MCF 10A (cell line): Measurements from ENCODE around the gene DUXB. TPM values are rescaled to one million over a fixed set of nuclear protein-coding genes. Genes with fewer than 3 reads are reported as not detected.

Experiments used
- Bru-seq: library from RNA; stranded (reverse); fragments of 400-500 nt; gene quantifications from one replicate; lab custom pipeline; 2021; lab: Mats Ljungman, UMichigan
- BruChase-seq, 2 experiments: library from RNA; stranded (reverse); fragments of 400-500 nt; gene quantifications; one replicate each; lab custom pipeline; 2021; lab: Mats Ljungman, UMichigan
- BruUV-seq: library from RNA; stranded (reverse); fragments of 400-500 nt; replicated peaks from 2 replicates; lab custom pipeline; 2021; lab: Mats Ljungman, UMichigan
- CTCF ChIA-PET: fragments of 300-600 bp; sonication (Branson Sonifier 250); formaldehyde crosslinking; extraction: SDS; loops from one replicate; lab custom pipeline; 2021; ENCODE audit warnings: antibody characterized with exemption, inconsistent platforms; lab: Yijun Ruan, JAX
- POLR2A ChIA-PET: fragments of 300-600, 350-650 bp; sonication (Branson Sonifier 250); formaldehyde crosslinking; extraction: SDS; loops from one replicate; lab custom pipeline; 2020; ENCODE audit warnings: antibody characterized with exemption, inconsistent platforms; lab: Yijun Ruan, JAX
- DNase-seq: peaks from one replicate; pipeline ENCODE4 v3.0.0-alpha.2; 2018; ENCODE audit not compliant: unreplicated experiment
- H3K27ac Mint-ChIP-seq: one replicate; pipeline ENCODE4 v1.8.0; 2022; ENCODE audit warnings: mild to moderate bottlenecking, low read depth, mixed read lengths; ENCODE audit not compliant: unreplicated experiment
- H3K27me3 Mint-ChIP-seq: one replicate; pipeline ENCODE4 v1.8.0; 2022; ENCODE audit warnings: mixed read lengths; ENCODE audit not compliant: insufficient read depth, unreplicated experiment
- H3K36me3 Mint-ChIP-seq: one replicate; pipeline ENCODE4 v1.8.0; 2022; ENCODE audit warnings: mild to moderate bottlenecking, moderate library complexity, mixed read lengths; ENCODE audit not compliant: insufficient read depth, unreplicated experiment
- H3K4me1 Mint-ChIP-seq: one replicate; pipeline ENCODE4 v1.8.0; 2022; ENCODE audit warnings: mixed read lengths; ENCODE audit not compliant: insufficient read depth, unreplicated experiment
- H3K4me3 Mint-ChIP-seq: one replicate; pipeline ENCODE4 v1.8.0; 2022; ENCODE audit warnings: mild to moderate bottlenecking, moderate library complexity, mixed read lengths; ENCODE audit not compliant: unreplicated experiment
- H3K9me3 Mint-ChIP-seq: one replicate; pipeline ENCODE4 v1.8.0; 2022; ENCODE audit warnings: mixed read lengths; ENCODE audit not compliant: unreplicated experiment
- intact Hi-C: fragments of 100-400 bp; cut with micrococcal nuclease; formaldehyde crosslinking; loops from 2 replicates; pipeline ENCODE4 v1.14.1; 2022
- long read RNA-seq: library from polyadenylated mRNA; stranded (forward); transcript quantifications from one replicate; pipeline ENCODE4 v2.0.0, GENCODE V29; 2022
- total RNA-seq: library from RNA; stranded (reverse); gene quantifications from 2 replicates; pipeline ENCODE4 v1.2.3, GENCODE V29; 2022
- TF ChIP-seq, protein P1 (sequence below): fragments of 200-600 bp; IDR thresholded peaks from one replicate; pipeline ENCODE4 v1.8.0; 2022; ENCODE audit warnings: antibody characterized with exemption, mild to moderate bottlenecking; ENCODE audit not compliant: unreplicated experiment

The DUXB gene, protein sequence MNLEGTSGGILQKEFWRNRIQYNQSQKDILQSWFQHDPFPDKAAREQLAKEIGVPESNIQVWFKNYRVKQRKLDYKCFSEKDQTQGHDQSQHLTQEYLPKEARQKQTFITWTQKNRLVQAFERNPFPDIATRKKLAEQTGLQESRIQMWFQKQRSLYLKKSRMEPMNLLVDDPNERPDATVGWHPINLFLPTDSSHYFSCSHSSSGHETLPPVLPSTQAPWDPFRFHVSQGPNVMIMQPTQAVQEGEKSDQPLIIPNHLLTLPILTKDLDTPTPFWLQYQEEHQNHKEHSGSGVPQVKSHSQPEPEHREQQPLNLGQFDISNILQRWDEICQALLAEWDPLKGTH
- total RNA-seq: not detected in 2 replicates
- Bru-seq, nascent RNA: not detected
- BruChase-seq, experiment 1, labeled RNA remaining after a 6-hour chase: not detected
- not detected for BruChase-seq, experiment 2, labeled RNA remaining after a 2-hour chase
- long read RNA-seq: 0 reads

- H3K9me3 Mint-ChIP-seq: no peaks in the 10 kb centered on the region
- H3K4me1 Mint-ChIP-seq: peaks cover 5% of the 10 kb centered on the region
- no peaks in the 10 kb centered on the region for H3K27me3 Mint-ChIP-seq
- TF ChIP-seq, protein P1, sequence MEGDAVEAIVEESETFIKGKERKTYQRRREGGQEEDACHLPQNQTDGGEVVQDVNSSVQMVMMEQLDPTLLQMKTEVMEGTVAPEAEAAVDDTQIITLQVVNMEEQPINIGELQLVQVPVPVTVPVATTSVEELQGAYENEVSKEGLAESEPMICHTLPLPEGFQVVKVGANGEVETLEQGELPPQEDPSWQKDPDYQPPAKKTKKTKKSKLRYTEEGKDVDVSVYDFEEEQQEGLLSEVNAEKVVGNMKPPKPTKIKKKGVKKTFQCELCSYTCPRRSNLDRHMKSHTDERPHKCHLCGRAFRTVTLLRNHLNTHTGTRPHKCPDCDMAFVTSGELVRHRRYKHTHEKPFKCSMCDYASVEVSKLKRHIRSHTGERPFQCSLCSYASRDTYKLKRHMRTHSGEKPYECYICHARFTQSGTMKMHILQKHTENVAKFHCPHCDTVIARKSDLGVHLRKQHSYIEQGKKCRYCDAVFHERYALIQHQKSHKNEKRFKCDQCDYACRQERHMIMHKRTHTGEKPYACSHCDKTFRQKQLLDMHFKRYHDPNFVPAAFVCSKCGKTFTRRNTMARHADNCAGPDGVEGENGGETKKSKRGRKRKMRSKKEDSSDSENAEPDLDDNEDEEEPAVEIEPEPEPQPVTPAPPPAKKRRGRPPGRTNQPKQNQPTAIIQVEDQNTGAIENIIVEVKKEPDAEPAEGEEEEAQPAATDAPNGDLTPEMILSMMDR: no peak
- intact Hi-C loops: loop anchor here (10.0 kb wide), 1 partner anchor 53 kb away; no protein-coding TSS in a partner anchor
- ChIA-PET CTCF (no interaction called here), POLR2A (no interaction called here)
- BruUV-seq: no TSS peak
- no peaks in the 10 kb centered on the region for H3K36me3 Mint-ChIP-seq
- no peak within 1 kb of the TSS for H3K4me3 Mint-ChIP-seq
- H3K27ac Mint-ChIP-seq: no peak within 1 kb of the TSS
- DNase-seq: no peak
Observed at GRCh38 chr16:75701361-75701760, at the start of gene DUXB. Gene DUXB (minus strand): TSS chr16:75701461. CDS start chr16:75701418, 43 bp downstream.

- Mint-ChIP-seq H3K36me3 (no peaks in the 10 kb centered on the region), H3K4me1 (no peaks in the 10 kb centered on the region), H3K9me3 (no peaks in the 10 kb centered on the region), H3K4me3 (no peak overlapping the region), H3K27me3 (peaks cover 26% of the 10 kb centered on the region), H3K27ac (no peak overlapping the region)
- no TSS peak for BruUV-seq
- POLR2A ChIA-PET: no interaction called here
- CTCF ChIA-PET: interaction anchor here (0.6 kb wide), 1 partner anchor 1307 kb away, joined by 3 read pairs; no protein-coding TSS in a partner anchor
- intact Hi-C loops: loop anchor here (10.0 kb wide), 1 partner anchor 46 kb away; the partner anchor contains the start of gene DUXB
- no peak for DNase-seq
- TF ChIP-seq, protein P1: no peak
Observed at GRCh38 chr16:75750528-75750927, 49.3 kb upstream of the DUXB start.

DNA sequence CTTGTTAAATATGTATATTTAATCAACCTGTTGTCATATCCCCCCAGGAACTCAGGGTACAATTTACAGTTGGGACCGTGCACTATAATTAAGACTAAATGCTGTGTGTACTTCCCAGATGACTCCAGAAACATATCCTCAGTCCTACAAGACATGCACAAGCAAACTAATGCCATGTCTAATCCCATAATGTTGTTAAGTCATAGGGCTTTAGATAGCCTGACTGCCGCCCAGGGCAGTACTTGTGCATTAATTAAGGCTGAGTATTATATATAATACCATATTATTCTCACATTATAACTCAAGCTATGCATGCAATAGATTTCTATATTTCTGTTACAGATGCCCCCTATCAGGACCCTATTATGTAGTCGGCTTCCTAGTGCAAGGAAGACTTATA is 45.1 kb upstream of the DUXB start:
- H3K36me3 Mint-ChIP-seq: peaks cover 6% of the 10 kb centered on the region
- POLR2A ChIA-PET: no interaction called here
- peaks cover 15% of the 10 kb centered on the region for H3K9me3 Mint-ChIP-seq
- H3K27me3 Mint-ChIP-seq: peaks cover 26% of the 10 kb centered on the region
- H3K27ac Mint-ChIP-seq: no peak overlapping the region
- TF ChIP-seq, protein P1: no peak
- no peak overlapping the region for H3K4me3 Mint-ChIP-seq
- H3K4me1 Mint-ChIP-seq: no peaks in the 10 kb centered on the region
- intact Hi-C loops: no loop called here
- no peak for DNase-seq
- BruUV-seq: no TSS peak
- CTCF ChIA-PET: no interaction called here

DNA sequence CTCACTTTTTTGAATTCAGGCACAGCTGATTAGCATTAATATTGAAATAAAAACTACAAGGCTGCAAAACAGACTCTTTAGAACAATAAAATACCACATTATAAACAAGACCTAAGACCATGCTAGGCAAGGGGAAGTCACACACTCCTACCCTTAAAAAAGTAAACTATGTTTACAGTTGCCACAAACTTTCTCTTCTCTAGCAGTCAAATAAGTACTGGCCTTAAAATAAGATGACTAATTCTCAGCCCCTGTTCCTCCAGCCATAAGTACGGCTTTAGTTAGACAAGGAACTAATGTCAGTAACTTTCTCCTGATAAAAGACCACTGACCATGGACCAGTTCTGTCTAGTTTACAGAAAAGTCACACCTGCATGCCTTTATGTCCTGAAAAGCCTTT is 44.6 kb upstream of the DUXB start:
- TF ChIP-seq, protein P1: no peak
- intact Hi-C loops: no loop called here
- H3K27me3 Mint-ChIP-seq: peaks cover 26% of the 10 kb centered on the region
- DNase-seq: no peak
- BruUV-seq: no TSS peak
- no peak overlapping the region for H3K27ac Mint-ChIP-seq
- POLR2A ChIA-PET: no interaction called here
- H3K4me1 Mint-ChIP-seq: no peaks in the 10 kb centered on the region
- CTCF ChIA-PET: no interaction called here
- H3K36me3 Mint-ChIP-seq: peaks cover 6% of the 10 kb centered on the region
- H3K4me3 Mint-ChIP-seq: no peak overlapping the region
- H3K9me3 Mint-ChIP-seq: peaks cover 15% of the 10 kb centered on the region
